Measurements from ENCODE around the gene SERPINE1.

DNA sequence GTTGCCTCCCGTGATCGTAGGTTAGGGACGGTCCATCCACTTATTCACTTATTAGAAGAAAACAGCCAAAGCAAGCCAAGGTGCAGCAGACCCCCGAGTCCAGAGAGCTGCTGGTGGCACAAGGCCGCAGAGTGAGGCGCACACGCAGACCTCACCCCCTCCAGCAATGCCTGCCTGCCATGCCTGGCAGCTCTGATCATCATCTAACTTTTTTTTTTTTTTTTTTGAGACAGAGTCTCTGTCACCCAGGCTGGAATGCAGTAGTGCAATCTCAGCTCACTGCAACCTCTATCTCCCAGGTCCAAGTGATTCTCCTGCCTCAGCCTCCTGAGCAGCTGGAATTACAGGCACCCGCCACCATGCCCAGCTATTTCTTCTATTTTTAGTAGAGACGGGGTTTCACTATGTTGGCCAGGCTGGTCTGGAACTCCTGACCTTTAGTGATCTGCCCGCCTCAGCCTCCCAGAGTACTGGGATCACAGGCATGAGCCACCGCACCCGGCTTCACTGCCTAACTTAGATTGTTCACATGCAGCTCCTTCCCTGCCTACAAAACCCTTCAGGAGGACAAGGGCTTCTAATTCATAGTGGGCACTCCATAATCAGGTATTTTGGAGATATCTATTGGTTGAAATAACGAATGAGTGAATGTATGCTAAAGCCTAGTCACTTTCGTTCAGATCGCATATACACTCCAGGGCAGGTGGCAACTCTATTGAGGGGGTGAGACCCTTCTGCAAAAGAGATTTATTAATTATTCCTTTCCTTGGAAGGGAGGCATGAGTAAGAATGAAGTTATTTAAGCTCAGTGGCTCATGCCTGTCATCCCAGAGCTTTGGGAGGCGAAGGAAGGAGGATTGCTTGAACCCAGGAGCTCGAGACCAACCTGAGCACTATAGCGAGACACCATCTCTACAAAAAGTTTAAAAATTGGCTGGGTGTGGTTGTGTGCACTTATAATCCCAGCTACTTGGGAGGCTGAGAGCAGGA, 25.8 kb upstream of the SERPINE1 start:
- TF ChIP-seq, protein P1, sequence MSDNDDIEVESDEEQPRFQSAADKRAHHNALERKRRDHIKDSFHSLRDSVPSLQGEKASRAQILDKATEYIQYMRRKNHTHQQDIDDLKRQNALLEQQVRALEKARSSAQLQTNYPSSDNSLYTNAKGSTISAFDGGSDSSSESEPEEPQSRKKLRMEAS (IDR thresholded peaks at IDR 0.05), result no peak
- TF ChIP-seq RAD21 (IDR thresholded peaks at IDR 0.05; ENCODE audit: low read depth) (no peak), YY1 (IDR thresholded peaks at IDR 0.05; ENCODE audit: low read depth) (no peak)
